ENCODE results near the gene HOXD1.

DNA sequence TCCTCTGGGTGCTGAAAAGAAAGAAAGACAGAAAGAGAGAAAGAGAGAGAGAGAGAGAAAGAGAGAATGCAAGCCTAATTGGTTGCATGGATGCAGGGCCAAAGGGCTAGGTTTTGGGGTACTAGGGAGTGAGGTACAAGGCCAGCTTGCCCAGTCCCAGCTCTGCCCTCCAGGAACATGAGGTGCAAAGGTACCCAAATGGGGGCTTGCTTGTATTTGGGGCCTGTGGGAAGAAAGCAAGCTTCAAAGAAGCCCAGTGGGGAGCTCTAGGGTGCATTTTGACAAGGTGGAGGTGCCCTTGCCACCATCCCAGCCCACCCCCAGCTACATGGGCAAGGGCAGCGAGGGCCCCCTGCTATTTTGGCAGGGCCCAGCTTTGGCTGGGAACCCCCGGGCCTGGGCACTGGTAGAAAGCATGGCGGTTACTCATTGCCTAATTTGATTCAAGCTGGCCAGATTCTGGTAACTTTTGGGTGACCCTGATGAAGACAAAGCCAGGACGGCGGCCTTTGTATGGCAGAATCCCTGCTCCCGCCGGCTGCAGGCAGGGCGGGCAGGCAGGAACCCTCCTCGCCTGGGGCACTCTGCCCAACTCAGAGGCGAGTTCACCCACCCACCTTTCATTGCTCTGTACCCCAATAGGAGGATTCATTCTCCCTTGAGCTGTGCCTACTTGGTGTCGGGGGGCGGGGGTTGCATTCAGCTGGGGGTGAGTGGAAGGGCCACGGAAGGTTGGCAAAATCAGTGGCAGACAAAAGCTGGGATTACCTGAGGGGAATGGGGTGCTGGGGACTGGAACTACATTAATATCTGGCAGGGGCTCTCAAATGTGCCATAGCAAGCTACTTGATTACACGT is 37.7 kb upstream of the HOXD1 start:
- TF ChIP-seq CTCF (conservative IDR thresholded peaks at IDR 0.05 in 1 of 2, IDR thresholded peaks at IDR 0.05 in 1 of 2; ENCODE audit: extremely low read depth in 1 of 2, insufficient read depth in 1 of 2, low read depth in 1 of 2, low read length in 2 of 2) (no peak), EZH2 (IDR thresholded peaks at IDR 0.05; ENCODE audit: borderline replicate concordance, low read length) (no peak)
